ENCODE results near the gene HAO2.
"Not testable (repeated sequence)": the region's sequence is repeated elsewhere in the genome, so short reads cannot be mapped to it uniquely, and the experiment has no call there.

The HAO2 gene

GRCh38 chr1:119338757-119339156 lies 29.8 kb upstream of the HAO2 start:
- FAIRE-seq: no peak
- no peak for DNase-seq (ENCODE audit: insufficient read length, low spot score)
- TF ChIP-seq PAX5 (IDR thresholded peaks at IDR 0.05; ENCODE audit: insufficient read depth, low read length, severe bottlenecking): no peak

GRCh38 chr1:119340861-119341261 lies 27.7 kb upstream of the HAO2 start:
- DNase-seq (ENCODE audit: insufficient read length, low spot score) (no peak), FAIRE-seq (no peak)
- TF ChIP-seq SPI1 (IDR thresholded peaks at IDR 0.05; ENCODE audit: low read depth, low read length) (0 out of 2 replicates have a peak, but pooled peaks have one; percentile 21), PAX5 (IDR thresholded peaks at IDR 0.05; ENCODE audit: insufficient read depth, low read length, severe bottlenecking) (no peak)

GRCh38 chr1:119341372-119341947 lies 27.1 kb upstream of the HAO2 start:
- FAIRE-seq: no peak
- DNase-seq (ENCODE audit: insufficient read length, low spot score): no peak

DNA sequence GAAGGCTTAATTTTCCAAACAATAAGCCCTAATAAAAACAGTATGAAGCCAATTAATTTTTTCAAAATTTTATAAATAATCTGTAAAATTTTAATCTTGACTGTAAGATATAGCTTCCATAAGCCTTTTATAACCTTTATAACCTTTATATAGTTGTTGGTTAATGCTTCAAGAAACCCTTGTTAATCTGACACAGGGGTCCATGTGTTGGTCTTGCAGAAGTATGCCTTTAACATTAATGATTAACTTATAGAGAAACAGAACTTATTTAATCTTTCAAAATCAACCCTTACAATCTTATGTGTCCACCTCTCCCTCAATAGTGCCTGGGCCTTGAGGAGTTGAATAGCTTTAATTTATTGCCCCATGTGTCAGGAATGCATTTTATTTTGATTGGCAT lies 23.2 kb upstream of the HAO2 start:
- TF ChIP-seq SPI1 (IDR thresholded peaks at IDR 0.05; ENCODE audit: low read depth, low read length) (no peak), POLR2AphosphoS5 (IDR thresholded peaks at IDR 0.05; ENCODE audit: low read depth, low read length) (no peak), TAF1 (IDR thresholded peaks at IDR 0.05; ENCODE audit: low read depth, low read length) (no peak), PAX5 (IDR thresholded peaks at IDR 0.05; ENCODE audit: insufficient read depth, low read length, severe bottlenecking) (no peak), POLR2A (IDR thresholded peaks at IDR 0.05; ENCODE audit: low read depth, low read length) (no peak), POU2F2 (IDR thresholded peaks at IDR 0.05; ENCODE audit: low read depth, low read length) (no peak)
- no peak for FAIRE-seq
- no peak for DNase-seq (ENCODE audit: insufficient read length, low spot score)

More at GRCh38 chr1:119341372-119341947, 27.1 kb upstream of the HAO2 start:
- TF ChIP-seq POU2F2 (IDR thresholded peaks at IDR 0.05; ENCODE audit: low read depth, low read length) (no peak), POLR2A (IDR thresholded peaks at IDR 0.05; ENCODE audit: low read depth, low read length) (no peak), SPI1 (IDR thresholded peaks at IDR 0.05; ENCODE audit: low read depth, low read length) (no peak), POLR2AphosphoS5 (IDR thresholded peaks at IDR 0.05; ENCODE audit: low read depth, low read length) (no peak), TAF1 (IDR thresholded peaks at IDR 0.05; ENCODE audit: low read depth, low read length) (no peak), PAX5 (IDR thresholded peaks at IDR 0.05; ENCODE audit: insufficient read depth, low read length, severe bottlenecking) (no peak)

GRCh38 chr1:119347858-119348257 lies 20.7 kb upstream of the HAO2 start:
- no peak for FAIRE-seq
- DNase-seq (ENCODE audit: insufficient read length, low spot score): no peak
- TF ChIP-seq SPI1 (IDR thresholded peaks at IDR 0.05; ENCODE audit: low read depth, low read length) (peak; percentile 82), POLR2AphosphoS5 (IDR thresholded peaks at IDR 0.05; ENCODE audit: low read depth, low read length) (no peak)

GRCh38 chr1:119348941-119349340 lies 19.6 kb upstream of the HAO2 start:
- FAIRE-seq (no peak), DNase-seq (ENCODE audit: insufficient read length, low spot score) (no peak)
- TF ChIP-seq POLR2A (IDR thresholded peaks at IDR 0.05; ENCODE audit: low read depth, low read length) (no peak), SPI1 (IDR thresholded peaks at IDR 0.05; ENCODE audit: low read depth, low read length) (no peak), PAX5 (IDR thresholded peaks at IDR 0.05; ENCODE audit: insufficient read depth, low read length, severe bottlenecking) (no peak), POU2F2 (IDR thresholded peaks at IDR 0.05; ENCODE audit: low read depth, low read length) (no peak), POLR2AphosphoS5 (IDR thresholded peaks at IDR 0.05; ENCODE audit: low read depth, low read length) (no peak), TAF1 (IDR thresholded peaks at IDR 0.05; ENCODE audit: low read depth, low read length) (no peak)

DNA sequence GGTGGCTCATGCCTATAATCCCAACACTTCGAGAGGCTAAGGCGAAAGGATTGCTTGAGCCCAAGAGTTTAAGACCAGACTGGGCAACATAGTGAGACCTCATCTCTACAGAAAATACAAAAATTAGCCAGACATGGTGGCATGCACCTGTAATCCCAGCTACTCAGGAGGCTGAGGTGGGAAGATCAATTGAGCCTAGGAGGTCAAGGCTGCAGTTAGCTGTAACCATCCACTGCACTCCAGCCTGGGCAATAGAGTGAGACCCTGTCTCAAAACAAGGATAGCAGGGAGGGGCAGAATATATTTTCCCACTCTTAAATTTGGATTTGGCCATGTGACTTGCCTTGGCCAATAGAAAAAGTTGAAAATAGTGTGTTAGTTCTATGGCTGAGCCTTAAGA lies 17.7 kb upstream of the HAO2 start:
- not testable (repeated sequence) for DNase-seq (ENCODE audit: insufficient read length, low spot score); FAIRE-seq

GRCh38 chr1:119351997-119352396 lies 16.6 kb upstream of the HAO2 start:
- TF ChIP-seq POLR2A (IDR thresholded peaks at IDR 0.05; ENCODE audit: low read depth, low read length): no peak
- no peak for TF ChIP-seq POLR2AphosphoS5 (IDR thresholded peaks at IDR 0.05; ENCODE audit: low read depth, low read length)
- TF ChIP-seq PAX5 (IDR thresholded peaks at IDR 0.05; ENCODE audit: insufficient read depth, low read length, severe bottlenecking): no peak
- no peak for TF ChIP-seq TAF1 (IDR thresholded peaks at IDR 0.05; ENCODE audit: low read depth, low read length)
- no peak for TF ChIP-seq POU2F2 (IDR thresholded peaks at IDR 0.05; ENCODE audit: low read depth, low read length)
- no peak for TF ChIP-seq SPI1 (IDR thresholded peaks at IDR 0.05; ENCODE audit: low read depth, low read length)
- FAIRE-seq: no peak
- DNase-seq (ENCODE audit: insufficient read length, low spot score): no peak

GRCh38 chr1:119353836-119354235 lies 14.7 kb upstream of the HAO2 start:
- DNase-seq (ENCODE audit: insufficient read length, low spot score) (no peak), FAIRE-seq (no peak)
- TF ChIP-seq PAX5 (IDR thresholded peaks at IDR 0.05; ENCODE audit: insufficient read depth, low read length, severe bottlenecking) (no peak), TAF1 (IDR thresholded peaks at IDR 0.05; ENCODE audit: low read depth, low read length) (no peak)

- no peak for TF ChIP-seq SPI1 (IDR thresholded peaks at IDR 0.05; ENCODE audit: low read depth, low read length)
- no peak for TF ChIP-seq TAF1 (IDR thresholded peaks at IDR 0.05; ENCODE audit: low read depth, low read length)
- no peak for TF ChIP-seq PAX5 (IDR thresholded peaks at IDR 0.05; ENCODE audit: insufficient read depth, low read length, severe bottlenecking)
- no peak for TF ChIP-seq POLR2A (IDR thresholded peaks at IDR 0.05; ENCODE audit: low read depth, low read length)
- TF ChIP-seq POU2F2 (IDR thresholded peaks at IDR 0.05; ENCODE audit: low read depth, low read length): no peak
- TF ChIP-seq POLR2AphosphoS5 (IDR thresholded peaks at IDR 0.05; ENCODE audit: low read depth, low read length): no peak
- DNase-seq (ENCODE audit: insufficient read length, low spot score): no peak
- FAIRE-seq: no peak
These were observed 9.9 kb upstream of the HAO2 start for GRCh38 chr1:119358636-119359035.

- no peak for FAIRE-seq
- DNase-seq (ENCODE audit: insufficient read length, low spot score): no peak
- no peak for TF ChIP-seq POU2F2 (IDR thresholded peaks at IDR 0.05; ENCODE audit: low read depth, low read length)
- TF ChIP-seq POLR2A (IDR thresholded peaks at IDR 0.05; ENCODE audit: low read depth, low read length): no peak
- no peak for TF ChIP-seq SPI1 (IDR thresholded peaks at IDR 0.05; ENCODE audit: low read depth, low read length)
- no peak for TF ChIP-seq TAF1 (IDR thresholded peaks at IDR 0.05; ENCODE audit: low read depth, low read length)
- TF ChIP-seq PAX5 (IDR thresholded peaks at IDR 0.05; ENCODE audit: insufficient read depth, low read length, severe bottlenecking): no peak
- no peak for TF ChIP-seq POLR2AphosphoS5 (IDR thresholded peaks at IDR 0.05; ENCODE audit: low read depth, low read length)
These were observed 8.9 kb upstream of the HAO2 start for GRCh38 chr1:119359730-119360129.
